Neural progenitor cell (in vitro differentiated cells): ENCODE data around the gene ANO4.

Source experiments
- CTCF ChIP-seq: fragments of 200-600 bp; sonication (generic); IDR thresholded peaks from 2 replicates; pipeline ENCODE4 v1.5.1; 2017; ENCODE audit warnings: antibody characterized with exemption, mild to moderate bottlenecking
- EZH2 ChIP-seq: fragments of 200-600 bp; sonication (generic); IDR thresholded peaks from 2 replicates; pipeline ENCODE4 v1.6.1; 2017; ENCODE audit warnings: antibody characterized with exemption, mild to moderate bottlenecking, moderate library complexity

DNA sequence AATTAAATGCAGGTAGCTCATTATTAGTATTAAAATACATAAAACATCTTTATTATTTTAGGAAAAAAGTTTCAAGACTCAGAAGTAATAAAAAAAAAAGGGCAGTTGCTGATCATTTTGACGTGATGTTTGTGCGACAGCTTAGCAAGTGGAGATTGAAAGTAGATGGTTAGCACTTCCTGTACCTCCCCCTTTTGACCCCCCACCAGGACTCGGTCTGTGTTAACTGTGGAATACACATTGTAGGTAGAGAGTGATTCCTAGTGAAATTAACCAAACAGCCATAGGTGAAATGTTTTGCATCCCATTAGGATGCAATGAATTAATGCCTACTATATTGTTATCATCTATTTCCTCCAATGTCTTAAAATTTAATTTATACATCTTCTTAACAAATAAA is 294.7 kb downstream of the ANO4 start:
- TF ChIP-seq CTCF (no peak), EZH2 (no peak)
